HCT116 (cell line): ENCODE measurements around the gene PTTG1IP. TPM values are rescaled to one million over a fixed set of nuclear protein-coding genes. Genes with fewer than 3 reads are reported as not detected.

ENCODE experiments used
- ATAC-seq: fragments of 200-7000 bp; cut with Tn5 transposase; 2 replicates; pipeline ENCODE4 v1.9.1; 2020; ENCODE audit warnings: mild to moderate bottlenecking, moderate library complexity
- BruUV-seq: library from RNA; stranded (reverse); fragments of 400-500 nt; replicated peaks from 2 replicates; lab custom pipeline; 2021; lab: Mats Ljungman, UMichigan
- CTCF ChIA-PET: fragments of 300-600 bp; sonication (Branson Sonifier 250); formaldehyde crosslinking; loops from one replicate; lab custom pipeline; 2021; ENCODE audit warnings: antibody characterized with exemption; lab: Charles Lee
- POLR2A ChIA-PET: fragments of 300-600, 350-600 bp; sonication (Branson Sonifier 250); formaldehyde crosslinking; loops from one replicate; lab custom pipeline; 2021; ENCODE audit warnings: antibody characterized with exemption; lab: Charles Lee
- RAD21 ChIA-PET, 2 experiments: fragments of 300-600 bp; sonication (Branson Sonifier 250); formaldehyde crosslinking; loops; one replicate each; lab custom pipeline; 2023; ENCODE audit warnings: low total read pairs in 2 of 2; ENCODE audit not compliant: uncharacterized antibody in 2 of 2, unreplicated experiment in 2 of 2, low non-redundant PET in 1 of 2; lab: Charles Lee
- DNase-seq: peaks from one replicate; pipeline ENCODE4 v3.0.0-alpha.2; 2010; ENCODE audit warnings: low read depth, low spot score
- H2AFZ ChIP-seq: fragments of 200-600 bp; shearing (Covaris generic), sonication (generic); 2 replicates; pipeline ENCODE4 v1.6.1; 2017; ENCODE audit warnings: low read depth, mixed run types, mixed read lengths, antibody characterized with exemption, low read length; ENCODE audit not compliant: poor library complexity, severe bottlenecking
- H3K27ac ChIP-seq: 2 replicates; pipeline ENCODE4 v1.5.1; 2012; ENCODE audit warnings: low read depth, low read length
- H3K27me3 ChIP-seq: fragments of 200-600 bp; sonication (generic); 2 replicates; pipeline ENCODE4 v1.6.1; 2016; ENCODE audit warnings: mixed run types, low read length, mixed read lengths; ENCODE audit not compliant: insufficient read depth
- H3K36me3 ChIP-seq, 2 experiments: fragments of 200-500 bp in 1 of 2; fragments of 200-600 bp in 1 of 2; sonication (Bioruptor generic) in 1 of 2; sonication (generic) in 1 of 2; 2 replicates each; pipeline versions ENCODE4 v1.5.1 to v1.6.1; 2014 to 2016; ENCODE audit warnings: low read length in 2 of 2, inconsistent platforms in 1 of 2, mixed read lengths in 1 of 2, mixed run types in 1 of 2; ENCODE audit not compliant: insufficient read depth in 2 of 2, control insufficient read depth in 1 of 2
- H3K4me1 ChIP-seq, 2 experiments: fragments of 200-600 bp in 1 of 2; sonication (generic) in 1 of 2; 2 replicates each; pipeline versions ENCODE4 v1.5.1 to v1.6.1; 2012 to 2017; ENCODE audit warnings: low read length in 2 of 2, inconsistent platforms in 1 of 2, mild to moderate bottlenecking in 1 of 2, mixed read lengths in 1 of 2, mixed run types in 1 of 2, moderate library complexity in 1 of 2; ENCODE audit not compliant: insufficient read depth in 2 of 2, control insufficient read depth in 1 of 2
- H3K4me2 ChIP-seq: fragments of 200-600 bp; sonication (generic); 2 replicates; pipeline ENCODE4 v1.6.1; 2017; ENCODE audit warnings: mixed run types, low read length, mixed read lengths
- H3K4me3 ChIP-seq, 2 experiments: fragments of 200-600 bp in 1 of 2; sonication (generic) in 1 of 2; replicated peaks in 1 of 2; 2 replicates each; pipeline ENCODE4 v1.5.1; 2011 to 2016; ENCODE audit warnings: low read length in 2 of 2, control low read depth in 1 of 2, low read depth in 1 of 2, mild to moderate bottlenecking in 1 of 2, mixed read lengths in 1 of 2, mixed run types in 1 of 2
- H3K79me2 ChIP-seq: fragments of 200-600 bp; sonication (generic); 2 replicates; pipeline ENCODE4 v1.6.1; 2017; ENCODE audit warnings: mild to moderate bottlenecking, mixed run types, low read length, moderate library complexity, mixed read lengths; ENCODE audit not compliant: insufficient read depth
- H3K9ac ChIP-seq: fragments of 200-600 bp; sonication (generic); 2 replicates; pipeline ENCODE4 v1.6.1; 2016; ENCODE audit warnings: low read length, mixed read lengths
- H3K9me2 ChIP-seq: fragments of 200-600 bp; sonication (generic), shearing (Covaris generic); 2 replicates; pipeline ENCODE4 v1.6.1; 2017; ENCODE audit warnings: mixed run types, mild to moderate bottlenecking, moderate library complexity; ENCODE audit not compliant: insufficient read depth
- H3K9me3 ChIP-seq, 2 experiments: fragments of 200-500 bp in 1 of 2; fragments of 200-600 bp in 1 of 2; sonication (Bioruptor generic) in 1 of 2; sonication (generic) in 1 of 2; 2 replicates each; pipeline ENCODE4 v1.6.1; 2014 to 2017; ENCODE audit warnings: low read length in 2 of 2, mixed read lengths in 2 of 2, inconsistent platforms in 1 of 2, low read depth in 1 of 2, mild to moderate bottlenecking in 1 of 2, mixed run types in 1 of 2, moderate library complexity in 1 of 2; ENCODE audit not compliant: control insufficient read depth in 1 of 2, insufficient read depth in 1 of 2
- H4K20me1 ChIP-seq: fragments of 200-600 bp; sonication (generic), shearing (Covaris generic); 2 replicates; pipeline ENCODE4 v1.6.1; 2017; ENCODE audit warnings: mixed run types, mild to moderate bottlenecking, moderate library complexity; ENCODE audit not compliant: insufficient read depth
- CBX3 ChIP-seq: IDR thresholded peaks from 2 replicates; pipeline ENCODE4 v1.6.1; 2012; ENCODE audit warnings: low read depth
- CEBPB ChIP-seq: IDR thresholded peaks from 2 replicates; pipeline ENCODE4 v1.6.1; 2012; ENCODE audit warnings: low read depth
- EGR1 ChIP-seq: IDR thresholded peaks from 2 replicates; pipeline ENCODE4 v1.6.1; 2012; ENCODE audit warnings: low read depth
- ELF1 ChIP-seq: IDR thresholded peaks from 2 replicates; pipeline ENCODE4 v1.6.1; 2012; ENCODE audit warnings: low read depth, borderline replicate concordance
- EZH2 ChIP-seq: fragments of 200-600 bp; sonication (generic); IDR thresholded peaks from 2 replicates; pipeline ENCODE4 v1.6.1; 2017; ENCODE audit warnings: antibody characterized with exemption, mixed run types
- EZH2phosphoT487 ChIP-seq: fragments of 200-600 bp; IDR thresholded peaks from 2 replicates; pipeline ENCODE4 v1.6.1; 2018; ENCODE audit warnings: antibody characterized with exemption, borderline replicate concordance
- FOSL1 ChIP-seq: IDR thresholded peaks from 2 replicates; pipeline ENCODE4 v1.6.1; 2012; ENCODE audit warnings: low read depth
- JUND ChIP-seq: IDR thresholded peaks from 2 replicates; pipeline ENCODE4 v1.6.1; 2012
- MAX ChIP-seq: IDR thresholded peaks from 2 replicates; pipeline ENCODE4 v1.6.1; 2012
- POLR2AphosphoS5 ChIP-seq: IDR thresholded peaks from 2 replicates; pipeline ENCODE4 v1.6.1; 2011; ENCODE audit warnings: mild to moderate bottlenecking, low read depth, low read length, moderate library complexity
- SRF ChIP-seq: IDR thresholded peaks from 2 replicates; pipeline ENCODE4 v1.6.1; 2012; ENCODE audit warnings: low read depth
- TCF7L2 ChIP-seq: IDR thresholded peaks from 2 replicates; pipeline ENCODE4 v1.7.0; 2011; ENCODE audit warnings: borderline replicate concordance, inconsistent platforms; ENCODE audit not compliant: insufficient read depth, insufficient read length; ENCODE audit errors: extremely low read depth
- ZBTB33 ChIP-seq: IDR thresholded peaks from 2 replicates; pipeline ENCODE4 v1.6.1; 2011; ENCODE audit warnings: mild to moderate bottlenecking, low read length, moderate library complexity; ENCODE audit not compliant: insufficient replicate concordance; ENCODE audit errors: extremely low read depth
- ZNF274 ChIP-seq: fragments of 200-500 bp; sonication (Bioruptor generic); IDR thresholded peaks from 2 replicates; pipeline ENCODE4 v1.6.1; 2014; ENCODE audit warnings: mild to moderate bottlenecking, low read depth, low read length, inconsistent platforms
- intact Hi-C: fragments of 100-400 bp; cut with micrococcal nuclease; formaldehyde crosslinking; loops from 2 replicates; pipeline ENCODE4 v1.10.0; 2022
- total RNA-seq: library from RNA; stranded (reverse); gene quantifications from one replicate; pipeline ENCODE4 v1.2.1, GENCODE V29; 2021; ENCODE audit not compliant: unreplicated experiment
- TF ChIP-seq, protein P1 (sequence below): IDR thresholded peaks from 2 replicates; pipeline ENCODE4 v1.6.1; 2012
- TF ChIP-seq, protein P2 (sequence below), 3 experiments: fragments of 200-600 bp in 1 of 3; sonication (generic) in 1 of 3; IDR thresholded peaks in 2 of 3; conservative IDR thresholded peaks in 1 of 3; 2 replicates each; pipeline ENCODE4 v1.5.1; 2012 to 2017; ENCODE audit warnings: low read depth in 2 of 3, low read length in 2 of 3, antibody characterized with exemption in 1 of 3, borderline replicate concordance in 1 of 3, control low read depth in 1 of 3, mild to moderate bottlenecking in 1 of 3, mixed read lengths in 1 of 3, mixed run types in 1 of 3, moderate library complexity in 1 of 3; ENCODE audit not compliant: insufficient read depth in 1 of 3

The PTTG1IP gene
- total RNA-seq, 1 experiment from 2014 or later = 83.4 TPM

- no peaks in the 10 kb centered on the region for H4K20me1 ChIP-seq
- H3K79me2 ChIP-seq = no peaks in the 10 kb centered on the region
- H3K27me3 ChIP-seq = no peaks in the 10 kb centered on the region
- ATAC-seq (no peak), DNase-seq (no peak)
- intact Hi-C loops = loop anchor here (5.0 kb wide), 1 partner anchor 35 kb away; no protein-coding TSS in a partner anchor
- no peak overlapping the region for H3K27ac ChIP-seq
- no peaks in the 10 kb centered on the region for H3K9me2 ChIP-seq
- POLR2A ChIA-PET = no interaction called here
- CTCF ChIA-PET = interaction anchor here (0.6 to 2.3 kb wide), 11 partner anchors 14 to 248 kb away, joined by 3 to 22 read pairs (median 4); partner anchors contain the start of genes PTTG1IP and UBE2G2
- no peak overlapping the region for H2AFZ ChIP-seq
- H3K4me1 ChIP-seq = no peaks in the 10 kb centered on the region
- TF ChIP-seq EZH2 (no peak), POLR2AphosphoS5 (no peak), FOSL1 (no peak), EZH2phosphoT487 (no peak), MAX (no peak), ZBTB33 (no peak), TCF7L2 (no peak), CEBPB (no peak), EGR1 (no peak), CBX3 (no peak), SRF (no peak), ZNF274 (no peak), JUND (no peak), ELF1 (no peak)
- TF ChIP-seq, protein P1, sequence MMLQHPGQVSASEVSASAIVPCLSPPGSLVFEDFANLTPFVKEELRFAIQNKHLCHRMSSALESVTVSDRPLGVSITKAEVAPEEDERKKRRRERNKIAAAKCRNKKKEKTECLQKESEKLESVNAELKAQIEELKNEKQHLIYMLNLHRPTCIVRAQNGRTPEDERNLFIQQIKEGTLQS = no peak
- TF ChIP-seq, protein P2, sequence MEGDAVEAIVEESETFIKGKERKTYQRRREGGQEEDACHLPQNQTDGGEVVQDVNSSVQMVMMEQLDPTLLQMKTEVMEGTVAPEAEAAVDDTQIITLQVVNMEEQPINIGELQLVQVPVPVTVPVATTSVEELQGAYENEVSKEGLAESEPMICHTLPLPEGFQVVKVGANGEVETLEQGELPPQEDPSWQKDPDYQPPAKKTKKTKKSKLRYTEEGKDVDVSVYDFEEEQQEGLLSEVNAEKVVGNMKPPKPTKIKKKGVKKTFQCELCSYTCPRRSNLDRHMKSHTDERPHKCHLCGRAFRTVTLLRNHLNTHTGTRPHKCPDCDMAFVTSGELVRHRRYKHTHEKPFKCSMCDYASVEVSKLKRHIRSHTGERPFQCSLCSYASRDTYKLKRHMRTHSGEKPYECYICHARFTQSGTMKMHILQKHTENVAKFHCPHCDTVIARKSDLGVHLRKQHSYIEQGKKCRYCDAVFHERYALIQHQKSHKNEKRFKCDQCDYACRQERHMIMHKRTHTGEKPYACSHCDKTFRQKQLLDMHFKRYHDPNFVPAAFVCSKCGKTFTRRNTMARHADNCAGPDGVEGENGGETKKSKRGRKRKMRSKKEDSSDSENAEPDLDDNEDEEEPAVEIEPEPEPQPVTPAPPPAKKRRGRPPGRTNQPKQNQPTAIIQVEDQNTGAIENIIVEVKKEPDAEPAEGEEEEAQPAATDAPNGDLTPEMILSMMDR (IDR thresholded peaks at IDR 0.05 in 2 of 3, conservative IDR thresholded peaks at IDR 0.05 in 1 of 3; ENCODE audit: borderline replicate concordance in 1 of 3, insufficient read depth in 1 of 3, low read depth in 2 of 3, low read length in 2 of 3) = no peak
- BruUV-seq = no TSS peak
- H3K4me2 ChIP-seq = no peak overlapping the region
- no peak overlapping the region for H3K9ac ChIP-seq
- no peaks in the 10 kb centered on the region for H3K36me3 ChIP-seq
- no peaks in the 10 kb centered on the region for H3K9me3 ChIP-seq
- H3K4me3 ChIP-seq = no peak overlapping the region
- RAD21 ChIA-PET = interaction anchor here in 1 of 2 experiments (0.6 kb wide), 1 partner anchor 202 kb away, joined by 3 read pairs; no protein-coding TSS in a partner anchor
Measured at GRCh38 chr21:44892095-44892494, 18.6 kb upstream of the PTTG1IP start.
